ENCODE measurements around the gene FEM1B. TPM values are rescaled to one million over a fixed set of nuclear protein-coding genes. Genes with fewer than 3 reads are reported as not detected.

Gene FEM1B
- total and polyA plus RNA-seq, 2 donors (not counting 3 experiments of a cell fraction or from before 2014, with no cell fraction given): 11.1 to 33.2 TPM

- H3K9me3 ChIP-seq (replicated peaks; ENCODE audit: control insufficient read depth, insufficient read depth, low read length): no peaks in the 10 kb centered on the region
- ChIA-PET CTCF (interaction anchor here (1.3 to 5.6 kb wide), 5 partner anchors 10 to 621 kb away, joined by 4 to 233 read pairs (median 24); no protein-coding TSS in a partner anchor), POLR2A (no interaction called here)
- DNase-seq (ENCODE audit: low read depth, low spot score) (no peak), FAIRE-seq (no peak)
- H3K9ac ChIP-seq (replicated peaks; ENCODE audit: extremely low read depth, insufficient read depth, low read length): no peak overlapping the region
- dilution Hi-C loops (cut with MboI; ENCODE audit: extremely low pct_ligation_motif_present, low sequenced_read_pairs) (no loop called here), intact Hi-C loops (cut with micrococcal nuclease) (no loop called here)
- TF ChIP-seq GATA2 (IDR thresholded peaks at IDR 0.05; ENCODE audit: insufficient read depth, insufficient read length, low read depth, low read length): no peak
- no peak for TF ChIP-seq MAX (IDR thresholded peaks at IDR 0.05; ENCODE audit: insufficient read depth, insufficient read length)
- TF ChIP-seq POLR2AphosphoS5 (IDR thresholded peaks at IDR 0.05; ENCODE audit: insufficient read depth, low read depth, low read length): no peak
- TF ChIP-seq JUN (IDR thresholded peaks at IDR 0.05; ENCODE audit: borderline replicate concordance, insufficient read depth, insufficient read length, low read depth): no peak
- TF ChIP-seq EZH2 (IDR thresholded peaks at IDR 0.05; ENCODE audit: borderline replicate concordance, low read depth, low read length, severe bottlenecking): no peak
- no peak for TF ChIP-seq FOS (IDR thresholded peaks at IDR 0.05; ENCODE audit: borderline replicate concordance, insufficient read depth, low read length)
- TF ChIP-seq POLR2A (IDR thresholded peaks at IDR 0.05; ENCODE audit: low read depth, low read length): no peak
- TF ChIP-seq CTCF (IDR thresholded peaks at IDR 0.05; ENCODE audit: extremely low read depth in 1 of 2, insufficient read depth in 1 of 2, low read depth in 1 of 2, low read length in 2 of 2): no peak
- no peak for TF ChIP-seq MYC (IDR thresholded peaks at IDR 0.05; ENCODE audit: low read depth, low read length)
- H3K27ac ChIP-seq (ENCODE audit: insufficient read depth, low read depth, low read length): no peak overlapping the region
- no peaks in the 10 kb centered on the region for H3K79me2 ChIP-seq (ENCODE audit: control insufficient read depth, insufficient read depth, low read length)
- no peaks in the 10 kb centered on the region for H3K36me3 ChIP-seq (ENCODE audit: control insufficient read depth in 2 of 2, extremely low read depth in 1 of 2, insufficient read depth in 2 of 2, low read length in 2 of 2)
- H3K27me3 ChIP-seq (ENCODE audit: control insufficient read depth in 2 of 2, insufficient read depth in 2 of 2, low read length in 2 of 2): no peaks in the 10 kb centered on the region
- H4K20me1 ChIP-seq (replicated peaks; ENCODE audit: control insufficient read depth, extremely low read depth, insufficient read depth, low read length): no peaks in the 10 kb centered on the region
- no peak overlapping the region for H3K4me2 ChIP-seq (ENCODE audit: insufficient read depth, low read length)
- no peak overlapping the region for H3K4me3 ChIP-seq (replicated peaks in 1 of 3; ENCODE audit: insufficient read depth in 1 of 3, low read depth in 1 of 3, low read length in 3 of 3)
- no peak overlapping the region for H2AFZ ChIP-seq (ENCODE audit: low read depth, low read length)
- BruUV-seq (replicated peaks): no TSS peak
- no peaks in the 10 kb centered on the region for H3K9me1 ChIP-seq (replicated peaks; ENCODE audit: control insufficient read depth, extremely low read depth, insufficient read depth, low read length)
- peaks cover 3% of the 10 kb centered on the region for H3K4me1 ChIP-seq (ENCODE audit: control insufficient read depth, extremely low read depth, insufficient read depth, low read length)
Measured at GRCh38 chr15:68303560-68304436, 26.3 kb downstream of the FEM1B start.
